ENCODE measurements around the gene PARD3.

PARD3 gene

GRCh38 chr10:34838366-34838900 lies 23.3 kb upstream of the PARD3 start:
- in situ Hi-C loops (cut with HindIII; ENCODE audit: low sequenced_read_pairs), result no loop called here
- no peak overlapping the region for H3K4me3 ChIP-seq (ENCODE audit: low read depth, low read length)
- TF ChIP-seq, protein P1, sequence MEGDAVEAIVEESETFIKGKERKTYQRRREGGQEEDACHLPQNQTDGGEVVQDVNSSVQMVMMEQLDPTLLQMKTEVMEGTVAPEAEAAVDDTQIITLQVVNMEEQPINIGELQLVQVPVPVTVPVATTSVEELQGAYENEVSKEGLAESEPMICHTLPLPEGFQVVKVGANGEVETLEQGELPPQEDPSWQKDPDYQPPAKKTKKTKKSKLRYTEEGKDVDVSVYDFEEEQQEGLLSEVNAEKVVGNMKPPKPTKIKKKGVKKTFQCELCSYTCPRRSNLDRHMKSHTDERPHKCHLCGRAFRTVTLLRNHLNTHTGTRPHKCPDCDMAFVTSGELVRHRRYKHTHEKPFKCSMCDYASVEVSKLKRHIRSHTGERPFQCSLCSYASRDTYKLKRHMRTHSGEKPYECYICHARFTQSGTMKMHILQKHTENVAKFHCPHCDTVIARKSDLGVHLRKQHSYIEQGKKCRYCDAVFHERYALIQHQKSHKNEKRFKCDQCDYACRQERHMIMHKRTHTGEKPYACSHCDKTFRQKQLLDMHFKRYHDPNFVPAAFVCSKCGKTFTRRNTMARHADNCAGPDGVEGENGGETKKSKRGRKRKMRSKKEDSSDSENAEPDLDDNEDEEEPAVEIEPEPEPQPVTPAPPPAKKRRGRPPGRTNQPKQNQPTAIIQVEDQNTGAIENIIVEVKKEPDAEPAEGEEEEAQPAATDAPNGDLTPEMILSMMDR (IDR thresholded peaks at IDR 0.05; ENCODE audit: low read depth, low read length), result no peak
- DNase-seq (ENCODE audit: low read depth, low spot score), result no peak

GRCh38 chr10:34835908-34836508 lies 20.9 kb upstream of the PARD3 start:
- no peak for DNase-seq (ENCODE audit: low read depth, low spot score)
- TF ChIP-seq, protein P1 (IDR thresholded peaks at IDR 0.05; ENCODE audit: low read depth, low read length), result no peak
- in situ Hi-C loops (cut with HindIII; ENCODE audit: low sequenced_read_pairs), result no loop called here
- no peak overlapping the region for H3K4me3 ChIP-seq (ENCODE audit: low read depth, low read length)

DNA sequence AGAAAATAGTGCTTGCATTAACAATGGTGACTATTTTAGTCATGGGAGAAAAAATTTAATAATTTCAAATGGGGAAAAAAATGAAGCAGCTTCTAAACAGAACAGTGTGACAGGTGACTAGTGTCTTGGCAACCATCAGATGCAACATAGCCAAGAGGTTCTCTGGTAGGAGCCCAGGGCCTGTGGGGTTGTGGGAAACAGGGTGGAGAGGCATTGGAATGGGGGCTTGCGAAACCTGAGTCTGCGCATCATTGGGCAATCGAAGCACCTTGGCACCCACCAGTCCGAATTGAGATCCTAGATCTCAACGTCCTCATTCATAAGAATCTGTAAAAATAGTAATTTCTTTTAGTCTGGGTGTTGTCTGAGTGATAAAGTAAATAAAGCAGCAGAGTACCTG lies 19.2 kb upstream of the PARD3 start:
- TF ChIP-seq, protein P1 (IDR thresholded peaks at IDR 0.05; ENCODE audit: low read depth, low read length), result no peak
- in situ Hi-C loops (cut with HindIII; ENCODE audit: low sequenced_read_pairs), result no loop called here
- DNase-seq (ENCODE audit: low read depth, low spot score), result no peak
- no peak overlapping the region for H3K4me3 ChIP-seq (ENCODE audit: low read depth, low read length)

DNA sequence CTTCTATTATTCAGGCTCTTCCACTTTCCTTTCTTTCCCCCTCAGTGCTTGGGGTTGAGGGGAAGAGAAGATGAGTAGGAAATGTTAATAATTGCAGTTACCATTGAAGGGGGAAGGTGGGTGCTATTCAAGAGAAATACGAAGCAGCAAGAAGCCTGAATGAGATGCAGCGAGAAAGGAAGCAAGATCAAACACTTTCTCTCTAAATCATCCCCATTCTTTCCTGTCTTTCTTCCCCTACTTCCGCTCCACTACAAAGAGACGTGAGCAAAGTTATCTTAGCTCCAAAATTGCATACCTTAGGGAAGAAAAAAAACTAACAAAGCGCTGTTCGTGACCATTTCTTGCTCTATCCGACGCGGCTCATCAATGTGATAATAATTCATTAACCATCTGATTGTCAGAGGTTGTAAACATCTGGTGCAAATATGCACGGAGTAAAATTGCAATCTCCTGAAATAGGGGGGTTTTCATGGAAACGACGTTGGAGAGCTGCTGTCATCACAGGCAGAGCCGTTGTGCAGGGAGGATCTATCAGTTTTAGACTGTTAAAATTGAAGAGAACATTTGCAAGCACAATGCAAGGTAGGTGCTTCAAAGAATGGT lies 15.2 kb upstream of the PARD3 start:
- TF ChIP-seq, protein P1 (IDR thresholded peaks at IDR 0.05; ENCODE audit: low read depth, low read length), result no peak
- in situ Hi-C loops (cut with HindIII; ENCODE audit: low sequenced_read_pairs), result no loop called here
- no peak for DNase-seq (ENCODE audit: low read depth, low spot score)
- no peak overlapping the region for H3K4me3 ChIP-seq (ENCODE audit: low read depth, low read length)

DNA sequence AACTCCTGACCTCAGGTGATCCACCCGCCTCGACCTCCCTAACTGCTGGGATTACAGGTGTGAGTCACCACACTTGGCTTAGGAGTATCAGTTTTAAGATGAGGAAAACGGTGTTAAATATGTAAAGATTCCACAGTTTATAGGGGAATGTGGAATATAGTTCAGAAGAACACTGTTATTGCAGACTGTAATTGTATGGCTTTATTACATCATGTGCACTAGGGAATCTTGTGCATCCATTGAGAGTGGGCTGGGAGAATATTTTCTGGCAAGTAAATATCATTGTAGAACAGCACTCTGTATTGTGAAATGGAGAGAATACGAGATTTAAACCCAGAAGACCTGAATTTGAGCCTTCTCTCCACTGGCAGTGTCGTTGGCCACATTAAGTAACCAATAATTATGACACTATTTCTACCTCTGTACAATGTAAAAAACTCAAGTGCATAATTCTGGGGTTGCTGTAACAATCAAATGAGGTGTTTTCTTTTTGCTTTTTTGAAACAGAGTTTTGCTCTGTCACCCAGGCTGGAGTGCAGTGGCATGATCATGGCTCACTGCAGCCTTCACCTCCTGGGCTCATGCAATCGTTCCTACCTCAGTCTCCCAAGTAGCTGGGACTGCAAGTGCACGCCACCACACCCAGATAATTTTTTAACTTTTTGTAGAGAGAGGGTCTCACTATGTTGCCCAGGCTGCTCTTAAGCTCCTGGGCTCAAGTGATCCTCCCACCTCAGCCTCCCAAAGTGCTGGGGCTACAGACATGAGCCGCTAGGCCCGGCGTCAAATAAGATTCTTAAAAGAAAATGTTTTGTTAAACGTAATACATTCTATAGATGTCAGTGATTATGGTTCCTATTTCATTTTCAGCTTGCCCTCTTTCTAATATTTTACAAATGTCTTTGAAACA lies 12.0 kb upstream of the PARD3 start:
- in situ Hi-C loops (cut with HindIII; ENCODE audit: low sequenced_read_pairs), result no loop called here
- H3K4me3 ChIP-seq (ENCODE audit: low read depth, low read length), result no peak overlapping the region
- no peak for DNase-seq (ENCODE audit: low read depth, low spot score)
- TF ChIP-seq, protein P1 (IDR thresholded peaks at IDR 0.05; ENCODE audit: low read depth, low read length), result no peak

GRCh38 chr10:34826221-34826620 lies 11.1 kb upstream of the PARD3 start:
- H3K4me3 ChIP-seq (ENCODE audit: low read depth, low read length), result no peak overlapping the region
- DNase-seq (ENCODE audit: low read depth, low spot score), result no peak
- in situ Hi-C loops (cut with HindIII; ENCODE audit: low sequenced_read_pairs), result no loop called here
- TF ChIP-seq, protein P1 (IDR thresholded peaks at IDR 0.05; ENCODE audit: low read depth, low read length), result no peak
